ENCODE data around the gene PDE8A.
A peak's percentile ranks its signal among the peaks of the same experiment; 100 is the strongest.

Gene PDE8A

DNA sequence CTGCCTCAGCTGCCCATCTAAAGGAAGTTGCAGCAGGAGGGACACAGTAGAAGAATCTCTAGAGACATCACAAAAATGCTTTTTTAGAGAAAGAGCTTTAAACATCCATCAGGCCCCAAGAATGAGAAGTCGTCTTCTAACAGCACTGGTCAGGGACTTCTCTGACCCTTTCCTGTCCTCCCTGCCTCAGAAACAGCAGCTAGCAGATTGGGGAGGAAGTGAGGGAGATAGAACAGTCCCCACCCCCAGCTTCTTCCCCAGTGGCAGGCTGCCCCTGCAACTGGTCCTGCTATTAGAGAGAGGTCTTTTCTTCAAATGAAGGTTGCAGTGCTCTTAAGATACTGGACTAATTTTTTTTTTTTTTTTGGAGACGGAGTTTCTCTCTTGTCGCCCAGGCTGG lies 55.1 kb downstream of the PDE8A start:
- no peak for DNase-seq

DNA sequence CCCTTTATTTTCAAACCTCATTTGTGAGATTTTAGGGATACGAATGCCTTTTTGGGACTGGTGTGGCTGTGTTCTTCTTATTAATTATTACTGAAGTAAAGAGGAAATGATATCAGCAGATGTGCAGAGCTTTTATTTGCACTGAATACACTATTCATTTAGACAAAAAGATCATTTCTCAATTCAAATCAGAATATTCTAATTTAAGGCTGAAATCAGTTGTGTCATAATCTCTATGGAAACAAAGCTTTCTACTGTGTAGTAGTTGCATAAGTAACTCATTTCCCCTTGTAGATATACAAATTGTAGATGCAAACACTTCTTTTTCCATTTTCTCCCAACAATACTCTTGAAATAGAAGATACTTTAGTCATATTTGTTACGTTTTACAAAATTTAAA lies 56.0 kb downstream of the PDE8A start:
- DNase-seq: no peak

DNA sequence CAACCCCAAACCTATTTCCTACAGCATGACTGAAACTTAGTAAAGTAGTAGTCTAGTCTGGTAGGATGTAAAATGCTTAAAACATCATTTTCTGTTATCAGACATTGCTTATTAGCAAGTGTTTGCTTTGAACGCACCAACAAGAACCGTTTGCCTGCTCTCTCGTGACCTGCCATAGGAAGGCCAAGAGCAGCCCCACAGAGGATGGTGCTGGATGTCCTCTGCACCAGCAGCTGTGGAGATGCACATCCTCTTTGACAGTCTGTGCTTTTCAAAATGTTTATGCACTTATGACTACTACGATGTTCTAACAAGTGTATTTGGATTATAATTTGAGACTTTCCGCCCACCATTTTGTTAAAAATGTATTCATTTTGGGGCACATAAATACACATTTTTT lies 59.6 kb downstream of the PDE8A start:
- DNase-seq: no peak

DNA sequence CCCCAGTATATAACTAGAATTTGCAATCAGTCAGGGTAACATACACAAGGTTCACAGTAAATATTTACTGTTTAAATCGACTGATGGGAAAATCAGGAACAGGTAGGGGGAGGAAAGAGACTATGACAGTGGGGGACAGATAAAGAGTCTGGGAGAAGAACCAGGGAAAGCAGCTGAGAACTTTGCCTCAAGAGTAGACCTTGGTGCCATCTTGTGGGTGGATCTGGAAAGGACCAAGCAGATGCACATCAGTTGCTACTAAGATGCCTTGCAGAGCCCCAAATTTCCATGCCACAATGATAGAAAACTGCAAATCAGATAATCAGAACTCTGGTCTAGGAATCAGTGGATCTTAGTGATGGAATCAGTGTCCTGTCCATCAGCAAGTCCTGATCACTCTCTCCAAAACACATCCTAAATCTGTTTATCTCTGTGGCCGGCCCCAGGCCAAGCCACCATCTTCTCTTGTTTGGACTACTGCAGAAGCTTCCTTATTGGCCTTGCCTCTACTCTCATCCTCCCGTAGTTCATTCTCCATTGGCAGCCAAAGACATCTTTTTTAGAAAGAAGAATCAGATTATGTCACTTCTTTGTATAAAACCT lies 62.7 kb downstream of the PDE8A start:
- peak in 1 of 4 experiments; percentile 5 for DNase-seq

DNA sequence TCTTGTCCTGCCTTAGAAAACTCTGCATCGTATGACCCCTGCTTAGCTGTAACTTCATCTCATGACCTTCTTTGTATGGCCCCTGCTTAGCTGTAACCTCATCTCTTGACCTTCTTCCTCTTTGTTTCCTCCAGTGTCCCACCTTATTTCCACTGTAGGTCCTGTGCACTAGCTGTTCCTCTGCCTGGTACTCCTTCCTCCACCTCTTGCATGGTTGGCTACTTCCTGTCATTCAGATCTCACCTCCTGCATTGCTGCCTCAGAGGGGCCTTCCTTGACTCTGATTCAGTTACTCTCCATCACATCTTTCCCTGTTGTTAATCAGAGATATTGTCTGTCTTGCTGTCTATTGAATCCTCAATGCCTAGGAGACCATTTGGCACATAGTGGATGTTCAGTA lies 63.2 kb downstream of the PDE8A start:
- DNase-seq: no peak

DNA sequence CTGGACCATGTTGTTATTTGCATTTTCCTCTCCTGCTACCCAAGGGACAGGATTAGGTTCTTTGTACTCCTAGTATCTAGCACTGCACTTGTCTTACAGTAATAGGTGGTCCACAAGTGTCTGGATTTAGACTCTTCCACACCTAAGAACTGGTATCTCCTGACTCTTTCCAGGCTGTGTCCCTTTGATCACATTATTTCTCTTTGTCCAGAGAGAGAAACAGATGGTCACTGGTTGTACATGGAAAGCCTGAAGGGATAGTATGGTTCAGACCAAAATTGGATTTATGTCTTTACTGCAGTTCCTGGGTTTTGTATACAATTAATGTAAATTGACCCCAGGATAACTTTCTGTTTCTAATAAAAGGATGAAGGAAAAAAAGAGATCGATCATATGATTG lies 64.0 kb downstream of the PDE8A start:
- no peak for DNase-seq

DNA sequence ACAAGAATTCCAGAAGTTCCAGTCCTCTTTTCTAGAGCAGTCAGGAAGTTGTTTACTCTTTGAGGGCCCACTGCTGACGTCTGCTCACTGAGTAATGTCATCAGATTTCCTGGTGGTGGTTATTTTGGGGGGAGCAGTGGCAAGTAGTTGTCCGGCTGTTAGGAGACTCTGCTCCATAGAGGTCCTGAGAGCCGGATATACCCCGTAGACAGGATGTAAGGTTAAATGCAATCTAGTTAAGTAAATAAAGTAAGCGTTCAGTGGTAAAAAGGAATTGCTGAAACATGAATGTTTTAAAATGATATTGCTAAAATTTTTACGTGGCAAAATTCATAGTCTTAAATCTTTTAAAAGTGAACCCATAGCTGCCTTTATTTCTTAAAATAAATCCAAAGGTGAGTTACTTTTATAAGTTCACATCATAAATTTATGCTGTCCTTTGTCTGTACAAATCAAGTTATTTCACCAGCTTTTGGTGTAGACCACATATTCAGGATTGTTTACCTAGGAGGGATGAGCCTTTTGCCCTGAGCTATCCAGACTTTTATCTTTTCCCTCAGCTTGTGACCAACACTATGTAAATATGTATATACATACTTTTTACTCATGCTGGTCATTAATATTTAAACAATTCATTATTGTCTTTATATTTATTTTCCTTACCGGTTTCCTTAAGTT lies 65.8 kb downstream of the PDE8A start:
- DNase-seq: no peak

DNA sequence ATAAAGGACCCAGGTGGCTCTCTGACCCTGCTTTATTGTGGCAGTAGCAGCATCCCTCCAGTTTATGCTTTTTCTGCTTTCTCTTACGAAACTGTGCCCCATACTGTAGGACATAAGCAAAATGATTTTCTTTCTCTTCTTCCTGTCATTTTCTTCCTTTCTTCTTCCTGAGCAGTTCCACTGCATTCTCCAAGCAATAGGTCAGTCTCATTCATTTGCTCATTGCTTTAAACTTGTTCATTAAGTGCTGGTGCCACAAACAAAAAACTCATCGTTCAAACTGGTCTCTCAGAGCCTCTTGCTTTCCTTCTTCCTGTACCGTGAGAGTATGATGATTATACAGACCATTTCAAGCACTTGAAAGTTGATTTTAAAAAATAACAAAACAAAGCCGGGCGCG lies 66.8 kb downstream of the PDE8A start:
- no peak for DNase-seq

DNA sequence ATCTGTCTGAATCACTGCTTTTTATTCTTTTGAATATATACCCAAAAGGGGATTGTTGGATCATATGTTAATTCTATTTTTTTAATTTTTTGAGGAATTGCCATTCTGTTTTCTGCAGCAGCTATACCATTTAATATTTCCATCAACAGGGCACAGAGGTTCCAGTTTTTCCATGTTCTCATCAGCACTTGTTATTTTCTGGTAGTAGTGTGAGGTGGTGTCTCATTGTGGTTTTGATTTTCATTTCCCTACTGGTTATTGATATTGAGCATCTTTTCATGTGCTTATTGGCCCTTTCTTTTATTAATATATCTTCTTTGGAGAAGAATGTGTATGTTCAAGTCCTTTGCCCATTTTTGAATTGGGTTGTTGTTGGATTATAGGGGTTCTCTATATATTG lies 68.1 kb downstream of the PDE8A start:
- no peak for DNase-seq

DNA sequence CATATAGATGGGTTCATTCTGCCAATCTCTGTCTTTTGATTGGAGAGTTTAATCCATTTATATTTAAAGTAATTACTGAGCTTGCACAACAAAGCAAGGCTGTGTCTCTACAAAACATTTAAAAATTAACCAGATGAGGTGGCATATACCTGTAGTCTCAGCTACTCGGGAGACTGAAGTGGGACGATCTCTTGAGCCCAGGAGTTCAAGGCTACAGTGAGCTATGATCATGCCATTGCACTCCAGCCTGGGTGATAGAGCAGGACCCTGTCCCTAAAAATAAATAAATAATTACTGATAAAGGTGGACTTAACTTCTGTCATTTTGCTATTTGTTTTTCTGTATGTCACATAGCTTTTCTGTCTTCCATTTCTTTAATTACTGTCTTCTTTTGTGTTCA lies 78.1 kb downstream of the PDE8A start:
- DNase-seq: no peak

DNA sequence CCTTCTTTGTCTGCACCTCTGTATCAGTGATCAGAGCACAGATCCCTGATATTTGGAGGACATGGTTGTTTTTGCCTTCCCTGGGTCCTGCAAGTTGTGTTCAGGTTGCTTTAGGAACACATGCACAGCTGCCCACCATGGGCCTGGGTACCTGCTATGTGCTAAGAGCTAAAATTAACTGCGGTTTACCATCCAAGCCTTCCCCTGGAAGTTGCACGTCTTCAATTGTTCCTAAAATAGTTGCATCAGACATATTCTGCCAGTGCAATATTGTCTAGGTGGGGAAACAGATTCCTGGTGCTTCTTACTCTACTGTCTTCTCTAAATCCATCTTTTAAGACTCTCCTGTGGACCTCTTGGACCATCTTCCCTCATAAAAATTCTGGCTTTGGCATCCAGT lies 80.9 kb downstream of the PDE8A start:
- no peak for DNase-seq

DNA sequence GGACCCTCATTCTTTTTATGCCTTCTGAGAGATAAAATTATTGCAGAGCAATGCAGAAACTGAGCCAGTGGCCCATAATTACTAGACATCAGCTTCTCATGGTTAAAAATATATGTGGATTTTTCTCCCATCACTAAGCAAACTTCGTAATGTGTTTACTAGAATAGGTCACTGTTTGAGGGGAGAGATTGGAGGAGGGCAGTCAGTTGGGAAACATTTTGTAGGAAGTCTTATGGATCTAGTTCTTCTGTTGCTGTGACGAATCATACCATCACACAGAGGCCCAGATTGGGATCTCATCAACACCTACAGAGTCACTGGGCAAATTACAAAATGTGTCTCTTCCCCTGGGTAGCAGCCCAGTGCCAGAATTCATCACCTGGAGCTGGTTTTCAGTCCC lies 81.4 kb downstream of the PDE8A start:
- no peak for DNase-seq

DNA sequence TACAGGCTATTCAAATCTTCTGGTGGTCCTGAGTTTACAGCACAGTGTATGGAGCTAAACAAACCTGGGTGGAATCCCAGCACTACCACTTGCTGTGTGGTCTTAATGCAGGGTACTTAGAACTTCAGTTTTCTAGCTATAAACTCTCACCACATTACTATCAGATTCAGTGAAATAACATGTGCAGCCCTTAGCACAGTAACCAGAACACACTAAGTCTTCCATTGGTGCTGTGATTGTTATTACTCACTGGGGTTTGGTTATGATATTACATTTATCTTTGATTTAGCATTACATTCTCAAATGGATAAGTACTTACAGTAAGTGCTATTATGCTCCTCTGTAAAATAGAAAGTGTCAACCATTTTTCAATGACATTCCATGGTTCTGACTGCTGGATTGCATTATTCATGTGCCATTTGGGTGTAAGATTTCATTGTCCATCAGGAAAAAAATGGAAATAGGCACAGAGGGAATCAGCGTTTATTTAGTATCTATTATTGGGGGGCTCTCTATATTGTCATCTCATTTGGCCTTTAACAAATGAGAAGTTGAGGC lies 81.9 kb downstream of the PDE8A start:
- no peak for DNase-seq

DNA sequence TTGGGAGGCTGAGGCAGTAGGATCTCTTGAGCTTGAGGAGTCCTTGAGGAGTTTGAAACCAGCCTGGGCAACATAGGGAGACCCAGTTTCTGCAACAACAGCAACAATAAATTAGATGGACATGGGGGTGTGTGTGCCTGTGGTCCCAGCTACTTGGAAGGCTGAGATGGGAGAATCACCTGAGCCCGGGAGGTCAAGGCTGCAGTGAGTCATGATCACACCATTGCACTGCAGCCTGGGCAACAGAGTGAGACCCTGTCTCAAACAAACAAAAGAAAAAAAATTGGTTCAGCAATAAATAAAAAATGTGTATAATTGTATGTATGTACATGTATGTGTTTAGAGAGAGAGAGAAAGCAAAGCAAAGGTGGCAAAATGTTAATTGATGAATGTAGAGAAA lies 83.1 kb downstream of the PDE8A start:
- no peak for DNase-seq

DNA sequence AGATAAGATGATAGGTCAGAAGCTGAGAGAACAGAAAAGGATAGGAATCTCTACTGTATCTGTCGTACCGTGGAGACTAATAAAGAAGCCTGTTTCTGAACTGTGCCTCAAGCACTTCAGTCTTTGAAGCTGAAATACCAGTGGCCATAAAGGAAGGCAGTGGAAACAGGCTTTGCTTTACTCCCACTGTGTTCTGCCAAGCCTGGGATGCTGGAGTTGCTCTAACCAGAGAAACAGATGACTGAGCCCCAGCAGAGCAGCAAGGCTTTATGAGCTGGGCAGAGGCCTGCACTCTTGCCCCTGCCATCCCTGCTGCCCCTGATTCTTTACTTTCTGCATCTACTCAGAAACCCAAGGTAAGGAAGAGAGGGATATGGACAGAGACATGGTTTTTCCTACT lies 89.4 kb downstream of the PDE8A start:
- no peak for DNase-seq

DNA sequence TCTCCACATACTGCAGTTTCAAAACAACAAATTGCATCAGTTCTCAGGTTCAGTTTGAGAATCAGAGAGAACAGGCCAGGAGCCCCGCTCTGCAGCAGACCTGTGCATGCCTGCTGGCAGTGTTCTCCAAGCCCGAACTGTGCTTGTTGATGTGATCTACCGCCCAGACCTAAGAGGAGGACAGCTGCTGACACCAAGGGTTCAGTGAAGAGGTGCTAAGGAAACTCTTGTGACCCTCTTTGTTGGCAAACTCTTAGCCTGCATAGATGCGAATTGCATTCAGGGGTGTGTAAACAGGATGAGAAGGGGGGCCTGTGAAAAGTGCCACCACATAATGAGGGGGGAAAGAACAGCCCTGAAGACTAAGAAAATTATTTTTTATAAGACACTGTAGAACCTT lies 89.8 kb downstream of the PDE8A start:
- DNase-seq: no peak

DNA sequence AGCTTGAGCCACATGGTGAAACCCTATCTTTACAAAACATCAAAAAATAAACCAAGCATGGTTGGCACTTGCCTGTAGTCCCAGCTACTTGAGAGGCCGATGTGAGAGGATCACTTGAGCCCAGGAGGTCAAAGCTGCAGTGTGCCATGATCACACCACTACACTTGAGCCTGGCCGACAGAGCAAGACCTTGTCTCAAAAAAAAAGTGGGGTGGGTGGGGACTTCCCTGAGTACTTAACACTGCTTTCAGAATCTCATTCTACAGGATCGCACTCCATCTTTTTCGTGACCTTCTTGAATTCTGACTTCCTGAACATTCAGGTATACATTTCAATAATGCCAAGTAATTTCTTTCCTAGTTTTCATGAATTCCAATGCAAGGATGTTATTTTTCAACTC lies 91.3 kb downstream of the PDE8A start:
- no peak for DNase-seq

DNA sequence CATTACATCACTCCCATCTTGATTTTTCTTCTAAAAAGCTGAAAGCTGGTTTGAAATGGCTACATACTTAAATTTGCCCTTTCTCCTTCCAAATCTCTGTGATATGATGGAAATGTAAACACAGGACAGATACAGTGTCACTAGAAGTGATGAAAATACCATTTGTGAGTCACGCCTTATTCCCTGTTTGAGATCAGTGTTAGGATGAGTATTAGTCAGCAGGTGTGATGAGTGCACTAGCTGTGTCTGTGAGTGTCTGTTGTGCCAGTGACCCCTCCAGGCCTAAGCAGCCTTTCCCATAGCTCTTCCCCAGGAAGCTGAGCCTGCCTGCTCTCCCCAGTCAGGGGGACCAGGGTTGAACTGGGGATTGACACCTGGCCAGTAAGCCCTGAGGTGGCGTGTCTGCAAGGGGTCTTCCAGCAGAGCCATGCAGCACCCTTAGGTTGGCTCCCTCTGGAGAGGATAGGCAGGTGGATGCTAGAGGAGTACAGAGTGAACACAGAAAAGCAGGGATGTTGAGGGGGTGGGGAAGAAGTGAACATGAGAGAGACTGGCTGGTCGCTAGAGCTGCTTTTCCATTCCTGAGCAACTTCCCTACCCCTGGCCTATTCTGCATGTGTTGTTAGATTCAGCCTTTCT lies 92.0 kb downstream of the PDE8A start:
- DNase-seq: no peak

DNA sequence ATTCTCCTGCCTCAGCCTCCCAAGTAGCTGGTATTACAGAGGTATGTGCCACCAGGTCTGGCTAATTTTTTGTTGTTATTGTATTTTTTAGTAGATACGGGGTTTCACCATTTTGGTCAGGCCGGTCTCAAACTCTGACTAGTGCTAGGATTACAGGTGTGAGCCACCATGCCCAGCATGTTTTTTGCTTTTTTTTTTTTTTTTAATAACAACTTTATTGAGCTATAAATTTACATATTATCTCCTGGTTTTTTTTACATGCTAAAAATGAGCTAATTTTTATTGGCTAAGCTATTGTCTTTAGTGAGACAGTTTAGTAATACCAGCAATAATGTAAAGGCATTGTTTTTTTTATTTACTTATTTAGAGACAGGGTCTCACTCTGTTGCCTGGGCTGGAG lies 105.2 kb downstream of the PDE8A start:
- no peak for DNase-seq

DNA sequence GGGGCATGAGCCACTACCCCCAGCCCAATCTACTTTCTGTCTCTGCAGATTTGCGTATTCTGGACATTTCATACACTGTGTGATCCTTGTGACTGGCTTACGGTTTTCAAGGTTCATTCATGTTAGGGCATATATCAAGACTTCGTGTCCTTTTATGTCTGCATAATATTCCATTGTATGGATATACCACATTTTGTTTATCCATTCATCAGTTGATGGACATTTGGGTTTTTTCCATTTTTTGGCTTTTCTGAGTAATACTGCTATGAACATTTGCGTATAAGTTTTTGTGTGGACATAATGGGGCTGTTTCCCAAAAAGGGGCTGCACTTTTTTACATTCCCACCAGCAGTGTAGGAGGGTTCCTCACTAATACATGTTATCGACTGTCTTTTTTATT lies 106.6 kb downstream of the PDE8A start:
- DNase-seq: no peak

DNA sequence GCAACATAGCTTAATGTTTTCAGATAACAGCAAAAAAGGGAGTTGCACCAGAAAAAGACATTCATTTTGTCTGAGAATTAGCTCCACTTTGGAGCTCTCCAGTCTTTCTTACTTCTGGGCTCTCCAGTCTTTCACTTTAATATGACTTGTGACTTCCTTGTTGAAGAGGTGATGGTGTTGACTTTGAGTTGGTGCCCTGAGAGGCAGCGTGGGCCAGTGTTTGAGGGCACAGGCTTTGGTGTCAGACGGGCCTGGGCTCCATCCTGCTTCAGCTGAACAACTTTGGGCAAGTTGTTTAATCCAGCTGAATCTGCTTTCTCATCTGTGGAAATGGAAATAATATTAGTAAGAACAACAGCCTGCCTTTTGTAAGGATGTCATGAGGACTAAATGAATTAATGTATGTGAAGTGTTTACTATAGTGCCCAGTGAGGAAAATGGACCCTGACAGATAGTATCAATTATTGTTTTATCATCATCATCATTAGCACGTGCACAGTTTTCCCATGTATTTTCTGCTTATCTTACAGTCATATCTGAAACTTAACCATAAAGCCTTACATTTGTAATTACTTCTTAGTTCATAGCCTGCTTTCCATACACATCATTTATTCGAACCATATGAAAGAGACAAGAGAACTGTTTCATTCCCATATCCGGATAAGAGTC lies 108.4 kb downstream of the PDE8A start:
- no peak for DNase-seq

DNA sequence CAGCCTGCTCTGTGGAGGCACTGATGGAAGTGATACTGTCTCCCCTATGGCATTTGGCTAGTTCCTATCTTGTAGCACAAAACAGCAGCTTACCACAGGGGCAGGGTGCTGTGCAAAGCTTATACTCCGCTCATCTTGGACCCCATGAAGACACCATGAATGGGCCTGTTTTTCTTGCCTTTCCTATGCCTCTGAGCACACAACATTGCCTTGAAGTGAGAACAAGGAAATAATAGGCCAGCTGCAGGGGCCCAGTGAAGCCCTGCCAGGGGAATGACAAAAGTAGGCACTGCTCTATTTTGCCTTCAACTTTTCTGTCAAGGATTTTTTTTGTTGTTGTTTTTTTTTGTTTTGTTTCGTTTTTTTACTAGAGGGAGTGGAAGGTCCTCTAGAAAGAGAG lies 110.3 kb downstream of the PDE8A start:
- no peak for DNase-seq

DNA sequence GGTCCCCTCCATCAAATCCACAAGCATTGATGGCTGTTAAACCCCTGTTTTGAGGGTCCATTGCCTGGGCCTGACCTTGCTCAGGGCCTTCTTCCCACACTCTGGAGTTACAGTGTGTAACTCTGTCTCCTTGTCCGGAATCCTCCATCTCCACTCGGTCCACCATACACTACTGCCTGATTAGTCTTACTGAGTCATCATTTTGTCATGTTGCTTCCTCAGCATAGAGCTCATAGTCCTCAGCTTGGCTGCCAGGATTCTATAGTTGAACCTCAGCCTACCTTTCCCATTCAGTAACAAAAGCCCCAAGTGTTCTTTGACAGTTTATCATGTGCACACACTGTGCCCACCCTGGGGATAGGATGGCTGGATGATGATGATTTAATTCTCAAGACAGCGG lies 113.0 kb downstream of the PDE8A start:
- DNase-seq: no peak

DNA sequence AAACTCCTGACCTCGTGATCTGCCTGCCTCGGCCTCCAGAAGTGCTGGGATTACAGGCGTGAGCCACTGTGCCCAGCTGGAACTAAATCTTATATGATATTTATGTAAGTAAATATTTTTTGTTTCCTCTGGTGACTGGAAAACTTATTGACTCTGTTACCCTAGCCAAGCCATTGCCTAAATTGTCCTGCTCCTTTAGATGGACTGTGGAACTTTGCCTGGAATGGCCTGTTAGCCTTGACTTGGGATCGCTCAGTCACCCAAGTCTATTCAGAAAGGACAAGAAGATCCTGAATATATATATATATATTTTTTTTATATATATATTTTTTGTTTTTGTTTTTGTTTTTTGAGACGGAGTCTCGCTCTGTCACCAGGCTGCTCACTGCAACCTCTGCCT lies 113.9 kb downstream of the PDE8A start:
- no peak for DNase-seq

Data from activated naive CD4-positive, alpha-beta T cell (primary cell).